HG02678 (cell line): ENCODE data around the gene CAPN7.

Experiments
- ATAC-seq: cut with Tn5 transposase; IDR thresholded peaks from one replicate; pipeline ENCODE4 v1.9.1; 2021; ENCODE audit warnings: mild to moderate bottlenecking, moderate library complexity; ENCODE audit not compliant: unreplicated experiment

The CAPN7 gene

GRCh38 chr3:15272426-15273196, 66.6 kb downstream of the CAPN7 start:
- ATAC-seq: no peak

GRCh38 chr3:15273227-15273626, 67.2 kb downstream of the CAPN7 start:
- ATAC-seq: no peak

- ATAC-seq: no peak
Observed at GRCh38 chr3:15276028-15276724, 70.1 kb downstream of the CAPN7 start.

GRCh38 chr3:15277861-15278500, 71.9 kb downstream of the CAPN7 start:
- no peak for ATAC-seq

- ATAC-seq: no peak
Observed at GRCh38 chr3:15279205-15279604, 73.2 kb downstream of the CAPN7 start.

GRCh38 chr3:15279671-15280402, 73.8 kb downstream of the CAPN7 start:
- no peak for ATAC-seq

GRCh38 chr3:15280853-15281532, 74.9 kb downstream of the CAPN7 start:
- ATAC-seq: no peak

- ATAC-seq: no peak
Observed at GRCh38 chr3:15281817-15282216, 75.8 kb downstream of the CAPN7 start.

- ATAC-seq: no peak
Observed at GRCh38 chr3:15283702-15284101, 77.7 kb downstream of the CAPN7 start.

- no peak for ATAC-seq
Observed at GRCh38 chr3:15284121-15284889, 78.3 kb downstream of the CAPN7 start.

GRCh38 chr3:15286022-15286421, 80.0 kb downstream of the CAPN7 start:
- ATAC-seq: no peak

- no peak for ATAC-seq
Observed at GRCh38 chr3:15287565-15288330, 81.7 kb downstream of the CAPN7 start.

- ATAC-seq: no peak
Observed at GRCh38 chr3:15288331-15289035, 82.4 kb downstream of the CAPN7 start.

GRCh38 chr3:15289661-15290060, 83.6 kb downstream of the CAPN7 start:
- no peak for ATAC-seq

GRCh38 chr3:15290736-15291135, 84.7 kb downstream of the CAPN7 start:
- ATAC-seq: no peak

- peak; percentile 90 for ATAC-seq
Observed at GRCh38 chr3:15291589-15292541, 85.8 kb downstream of the CAPN7 start.

GRCh38 chr3:15292765-15293522, 86.9 kb downstream of the CAPN7 start:
- ATAC-seq: no peak
